ENCODE data around the gene ADARB1.

GRCh38 chr21:45084121-45084520, 9.7 kb downstream of the ADARB1 start:
- TF ChIP-seq SUZ12 (IDR thresholded peaks at IDR 0.05; ENCODE audit: extremely low read depth, insufficient read depth, insufficient read length) (no peak), YY1 (IDR thresholded peaks at IDR 0.05; ENCODE audit: insufficient read depth, insufficient read length) (no peak)

Data from NT2/D1 (cell line).